ENCODE results near the gene USP4. TPM values are rescaled to one million over a fixed set of nuclear protein-coding genes. Genes with fewer than 3 reads are reported as not detected.

USP4 gene
- total and polyA plus RNA-seq, 2 of the 8 experiments (the other 6 are each of a cell fraction or from before 2014, with no cell fraction given) = 16.0 to 27.8 TPM

DNA sequence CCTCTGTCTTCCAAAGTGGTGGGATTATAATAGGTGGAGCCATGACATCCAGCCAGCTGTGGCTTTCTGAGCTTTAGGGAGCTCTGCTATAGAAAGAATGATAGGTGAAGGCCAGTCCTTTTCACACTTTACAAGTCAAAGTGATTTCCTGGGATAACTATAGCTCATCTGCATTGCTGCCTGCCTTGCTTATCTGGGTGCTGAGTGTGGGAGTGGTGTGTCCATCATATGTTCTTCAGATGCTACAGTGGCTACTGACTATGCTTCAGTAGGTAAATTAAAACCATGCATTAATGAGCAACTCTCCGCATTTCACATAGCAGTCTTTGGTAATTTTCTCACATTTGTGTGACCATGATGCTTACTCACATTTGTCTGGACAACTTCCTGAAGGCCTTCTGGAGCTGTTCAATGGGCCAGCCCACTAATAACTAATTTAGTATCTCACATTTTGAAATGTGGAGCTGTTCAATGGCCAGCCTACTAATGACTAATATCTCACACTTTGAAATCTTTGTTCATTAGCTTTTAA is 48.5 kb upstream of the USP4 start:
- no peak overlapping the region for H3K9ac ChIP-seq (replicated peaks in 1 of 4; ENCODE audit: extremely low read depth in 1 of 4, low read depth in 3 of 4, low read length in 3 of 4)
- no peaks in the 10 kb centered on the region; a peak in 1 of 8 replicates for H3K36me3 ChIP-seq (ENCODE audit: control insufficient read depth in 2 of 4, insufficient read depth in 4 of 4, low read length in 3 of 4)
- H2AFZ ChIP-seq (ENCODE audit: low read length) = no peak overlapping the region
- H3K4me3 ChIP-seq (ENCODE audit: extremely low read depth in 1 of 4, insufficient read depth in 2 of 4, low read depth in 3 of 4, low read length in 4 of 4) = no peak overlapping the region
- DNase-seq (ENCODE audit: low read depth in 1 of 2, low spot score in 2 of 2) = no peak
- H3K56ac ChIP-seq (replicated peaks; ENCODE audit: insufficient read length, low read depth, low read length) = no peak overlapping the region
- H3K23me2 ChIP-seq (ENCODE audit: low read depth, low read length) = 0 out of 2 replicates have a peak, but pooled peaks cover 2% of the 10 kb centered on the region
- no peak overlapping the region for H3K14ac ChIP-seq (ENCODE audit: insufficient read length)
- H2AK5ac ChIP-seq (ENCODE audit: low read depth, low read length) = no peak overlapping the region
- ChIA-PET POLR2A (ENCODE audit: partially characterized antibody) (interaction anchor here (0.7 to 1.8 kb wide), 5 partner anchors 8 to 48 kb away, joined by 3 to 7 read pairs (median 3); partner anchors contain the start of genes GPX1, NICN1, RHOA and TCTA), CTCF (ENCODE audit: partially characterized antibody) (interaction anchor here (0.6 to 1.6 kb wide), 3 partner anchors 13 to 649 kb away, joined by 3 to 4 read pairs (median 3); no protein-coding TSS in a partner anchor)
- peaks cover 6 to 22% of the 10 kb centered on the region in 2 experiments for H4K20me1 ChIP-seq (replicated peaks in 1 of 2; ENCODE audit: control insufficient read depth in 1 of 2, insufficient read depth in 2 of 2, low read length in 2 of 2)
- no peak overlapping the region for H3K4me2 ChIP-seq (ENCODE audit: insufficient read depth in 1 of 2, low read depth in 2 of 2, low read length in 2 of 2)
- no peak for FAIRE-seq
- H4K8ac ChIP-seq (ENCODE audit: extremely low read depth, insufficient read depth, low read length) = no peak overlapping the region
- peaks cover 13% of the 10 kb centered on the region for H3K79me1 ChIP-seq (ENCODE audit: low read depth, low read length)
- H2BK12ac ChIP-seq (ENCODE audit: low read depth, low read length) = no peak overlapping the region
- H3K27me3 ChIP-seq (replicated peaks in 1 of 4; ENCODE audit: control insufficient read depth in 3 of 4, extremely low read depth in 1 of 4, insufficient read depth in 3 of 4, low read length in 3 of 4) = no peaks in the 10 kb centered on the region
- no peak overlapping the region for H3K18ac ChIP-seq (ENCODE audit: extremely low read depth, low read length)
- H2BK15ac ChIP-seq (ENCODE audit: low read length) = no peak overlapping the region
- H4K91ac ChIP-seq (replicated peaks; ENCODE audit: insufficient read length, low read length) = no peak overlapping the region
- H3K4ac ChIP-seq (replicated peaks; ENCODE audit: insufficient read length, low read depth, low read length) = no peak overlapping the region
- 96% methylated on average over 1 of the region's 1 CpG; no CpG with 5 or more reads in 1 of the 2 experiments for WGBS, 2 experiments (ENCODE audit: extremely low coverage in 1 of 2, insufficient coverage in 1 of 2, insufficient read length in 1 of 2, insufficient replicate concordance in 2 of 2, low coverage in 1 of 2, low lambda C conversion rate in 2 of 2, missing lambda C conversion rate in 1 of 2)
- no peaks in the 10 kb centered on the region for H3K9me3 ChIP-seq (ENCODE audit: insufficient read depth in 2 of 2, low read depth in 1 of 2, low read length in 1 of 2)
- no peak overlapping the region for H2BK20ac ChIP-seq (ENCODE audit: low read length)
- no peak overlapping the region for H2BK120ac ChIP-seq (replicated peaks; ENCODE audit: low read depth, low read length)
- H2BK5ac ChIP-seq (ENCODE audit: low read depth, low read length) = no peak overlapping the region
- H3K27ac ChIP-seq (ENCODE audit: low read depth, low read length) = no peak overlapping the region
- no peak overlapping the region for H4K5ac ChIP-seq (ENCODE audit: insufficient read length, low read depth, low read length)
- H3K23ac ChIP-seq (ENCODE audit: insufficient read length) = no peak overlapping the region
- no peaks in the 10 kb centered on the region for H3K4me1 ChIP-seq (replicated peaks in 1 of 4; ENCODE audit: control insufficient read depth in 3 of 4, insufficient read depth in 4 of 4, low read length in 3 of 4)
- peaks cover 9 to 95% of the 10 kb centered on the region in 2 experiments for H3K79me2 ChIP-seq (ENCODE audit: control insufficient read depth in 1 of 2, insufficient read depth in 2 of 2, low read length in 2 of 2)
- TF ChIP-seq BACH1 (IDR thresholded peaks at IDR 0.05; ENCODE audit: low read length) (no peak), POLR2A (IDR thresholded peaks at IDR 0.05; ENCODE audit: control extremely low read depth in 1 of 2, low read depth in 2 of 2, low read length in 2 of 2) (no peak), CBX8 (IDR thresholded peaks at IDR 0.05; ENCODE audit: borderline replicate concordance, low read depth, low read length) (no peak), JUN (IDR thresholded peaks at IDR 0.05; ENCODE audit: low read depth, low read length) (no peak), RNF2 (IDR thresholded peaks at IDR 0.05; ENCODE audit: borderline replicate concordance, low read depth, low read length, missing control alignments, poor library complexity, severe bottlenecking) (no peak), CBX5 (IDR thresholded peaks at IDR 0.05; ENCODE audit: low read depth, low read length) (no peak), SP2 (IDR thresholded peaks at IDR 0.05; ENCODE audit: low read length) (no peak), SUZ12 (IDR thresholded peaks at IDR 0.05; ENCODE audit: low read length) (no peak), RBBP5 (IDR thresholded peaks at IDR 0.05; ENCODE audit: borderline replicate concordance, low read depth, low read length) (no peak), SIRT6 (IDR thresholded peaks at IDR 0.05; ENCODE audit: low read length) (no peak), POLR2AphosphoS5 (IDR thresholded peaks at IDR 0.05; ENCODE audit: low read depth, low read length) (no peak)
- TF ChIP-seq, protein P1, sequence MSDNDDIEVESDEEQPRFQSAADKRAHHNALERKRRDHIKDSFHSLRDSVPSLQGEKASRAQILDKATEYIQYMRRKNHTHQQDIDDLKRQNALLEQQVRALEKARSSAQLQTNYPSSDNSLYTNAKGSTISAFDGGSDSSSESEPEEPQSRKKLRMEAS (IDR thresholded peaks at IDR 0.05) = no peak
- TF ChIP-seq, protein P2, sequence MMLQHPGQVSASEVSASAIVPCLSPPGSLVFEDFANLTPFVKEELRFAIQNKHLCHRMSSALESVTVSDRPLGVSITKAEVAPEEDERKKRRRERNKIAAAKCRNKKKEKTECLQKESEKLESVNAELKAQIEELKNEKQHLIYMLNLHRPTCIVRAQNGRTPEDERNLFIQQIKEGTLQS (IDR thresholded peaks at IDR 0.05; ENCODE audit: insufficient read depth, low read depth, low read length) = no peak
